ENCODE data around the gene LRRC1.

The LRRC1 gene

DNA sequence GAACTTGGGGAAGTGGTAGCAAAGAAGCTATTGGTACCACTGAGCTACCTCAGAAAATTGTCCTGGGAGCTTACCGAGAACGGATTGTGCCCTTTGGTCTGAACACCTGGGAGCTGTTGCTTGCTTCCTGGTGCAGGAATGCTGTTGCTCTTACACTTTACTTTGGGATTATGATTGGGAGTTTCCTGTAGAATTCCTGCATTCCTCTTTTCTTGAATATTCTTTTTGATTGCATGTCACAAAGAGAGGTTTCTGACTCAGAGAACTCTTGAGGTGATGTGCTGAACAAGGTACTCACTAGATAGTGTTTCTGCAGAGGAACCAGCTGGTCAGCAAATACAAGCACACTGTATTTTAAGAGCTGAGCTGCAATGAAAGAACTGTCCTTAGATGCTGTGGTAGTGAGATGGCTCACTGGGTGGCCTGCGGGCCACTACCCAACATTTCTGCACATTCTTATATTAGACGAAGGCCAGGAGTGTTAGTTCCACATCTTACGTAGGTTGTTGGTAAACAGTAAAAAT is 35.0 kb downstream of the LRRC1 start:
- Histone ChIP-seq H2BK15ac (ENCODE audit: low read depth, poor library complexity, severe bottlenecking) (no peak overlapping the region), H3K79me1 (replicated peaks; ENCODE audit: low read length, poor library complexity, severe bottlenecking) (peaks cover 33% of the 10 kb centered on the region), H3K4me2 (ENCODE audit: low read length, poor library complexity, severe bottlenecking) (no peak overlapping the region), H3K14ac (ENCODE audit: low read length in 2 of 2) (no peak overlapping the region), H2BK120ac (ENCODE audit: low read depth, low read length) (no peak overlapping the region), H3K27ac (ENCODE audit: low read length, poor library complexity, severe bottlenecking) (no peak overlapping the region), H3K36me3 (ENCODE audit: control insufficient read depth in 1 of 2, insufficient read depth in 2 of 2, low read depth in 1 of 2, low read length in 2 of 2) (no peaks in the 10 kb centered on the region), H3K9me3 (ENCODE audit: control insufficient read depth, low read length) (no peaks in the 10 kb centered on the region), H4K91ac (ENCODE audit: low read length) (no peak overlapping the region), H3K18ac (ENCODE audit: low read depth in 1 of 2, low read length in 2 of 2) (no peak overlapping the region), H2AK5ac (ENCODE audit: low read length, severe bottlenecking) (no peak overlapping the region), H2BK5ac (ENCODE audit: low read depth, low read length, poor library complexity, severe bottlenecking) (no peak overlapping the region), H3K4me3 (ENCODE audit: insufficient read depth in 1 of 2, low read depth in 1 of 2, low read length in 2 of 2) (no peak overlapping the region), H3K27me3 (ENCODE audit: control insufficient read depth in 1 of 2, insufficient read depth in 1 of 2, low read length in 2 of 2) (no peaks in the 10 kb centered on the region), H3K23ac (ENCODE audit: low read length in 2 of 2) (no peak overlapping the region), H3K4me1 (ENCODE audit: control insufficient read depth, insufficient read depth, low read depth, low read length) (no peaks in the 10 kb centered on the region), H4K8ac (ENCODE audit: low read length) (no peak overlapping the region), H2AFZ (ENCODE audit: low read depth, low read length) (no peak overlapping the region), H3K4ac (ENCODE audit: low read depth in 1 of 2, low read length in 2 of 2) (no peak overlapping the region), H2BK12ac (ENCODE audit: low read length in 2 of 2) (no peak overlapping the region), H3K9ac (ENCODE audit: low read length) (no peak overlapping the region)
- 91% methylated on average over 5 of the region's 5 CpGs for WGBS
- DNase-seq, result no peak

DNA sequence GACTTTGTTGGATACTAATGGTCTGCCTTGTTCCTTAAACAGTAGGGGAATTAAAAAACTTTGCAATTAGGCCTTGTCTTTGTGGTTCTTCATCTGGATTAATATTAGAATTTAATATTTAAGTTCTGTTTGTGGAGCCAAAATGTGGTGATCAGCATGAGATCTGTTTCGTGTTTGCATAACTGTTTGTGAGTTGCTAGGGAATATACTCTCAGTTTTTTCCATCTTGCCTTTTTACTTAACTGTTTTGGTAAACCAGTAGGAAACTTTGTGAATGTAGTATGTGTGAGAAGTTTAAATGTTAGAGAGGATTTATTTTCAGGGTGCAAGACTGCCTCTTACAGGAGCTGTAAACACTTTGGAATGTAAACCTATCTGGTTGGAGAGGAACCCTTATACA is 35.6 kb downstream of the LRRC1 start:
- Histone ChIP-seq H3K9ac (ENCODE audit: low read length) (no peak overlapping the region), H3K4ac (ENCODE audit: low read depth in 1 of 2, low read length in 2 of 2) (no peak overlapping the region), H2AK5ac (ENCODE audit: low read length, severe bottlenecking) (no peak overlapping the region), H2BK120ac (ENCODE audit: low read depth, low read length) (no peak overlapping the region), H4K91ac (ENCODE audit: low read length) (no peak overlapping the region), H2BK15ac (ENCODE audit: low read depth, poor library complexity, severe bottlenecking) (no peak overlapping the region), H3K4me2 (ENCODE audit: low read length, poor library complexity, severe bottlenecking) (no peak overlapping the region), H3K79me1 (replicated peaks; ENCODE audit: low read length, poor library complexity, severe bottlenecking) (peaks cover 27% of the 10 kb centered on the region), H3K18ac (ENCODE audit: low read depth in 1 of 2, low read length in 2 of 2) (no peak overlapping the region), H2AFZ (ENCODE audit: low read depth, low read length) (no peak overlapping the region), H2BK12ac (ENCODE audit: low read length in 2 of 2) (no peak overlapping the region), H3K36me3 (ENCODE audit: control insufficient read depth in 1 of 2, insufficient read depth in 2 of 2, low read depth in 1 of 2, low read length in 2 of 2) (no peaks in the 10 kb centered on the region), H3K23ac (ENCODE audit: low read length in 2 of 2) (no peak overlapping the region), H3K4me3 (ENCODE audit: insufficient read depth in 1 of 2, low read depth in 1 of 2, low read length in 2 of 2) (no peak overlapping the region), H3K27me3 (ENCODE audit: control insufficient read depth in 1 of 2, insufficient read depth in 1 of 2, low read length in 2 of 2) (no peaks in the 10 kb centered on the region), H3K4me1 (ENCODE audit: control insufficient read depth, insufficient read depth, low read depth, low read length) (no peaks in the 10 kb centered on the region), H4K8ac (ENCODE audit: low read length) (no peak overlapping the region), H3K27ac (ENCODE audit: low read length, poor library complexity, severe bottlenecking) (no peak overlapping the region), H2BK5ac (ENCODE audit: low read depth, low read length, poor library complexity, severe bottlenecking) (no peak overlapping the region), H3K14ac (ENCODE audit: low read length in 2 of 2) (no peak overlapping the region), H3K9me3 (ENCODE audit: control insufficient read depth, low read length) (no peaks in the 10 kb centered on the region)
- 92% methylated on average over 1 of the region's 1 CpG for WGBS
- DNase-seq, result peak; percentile 28

DNA sequence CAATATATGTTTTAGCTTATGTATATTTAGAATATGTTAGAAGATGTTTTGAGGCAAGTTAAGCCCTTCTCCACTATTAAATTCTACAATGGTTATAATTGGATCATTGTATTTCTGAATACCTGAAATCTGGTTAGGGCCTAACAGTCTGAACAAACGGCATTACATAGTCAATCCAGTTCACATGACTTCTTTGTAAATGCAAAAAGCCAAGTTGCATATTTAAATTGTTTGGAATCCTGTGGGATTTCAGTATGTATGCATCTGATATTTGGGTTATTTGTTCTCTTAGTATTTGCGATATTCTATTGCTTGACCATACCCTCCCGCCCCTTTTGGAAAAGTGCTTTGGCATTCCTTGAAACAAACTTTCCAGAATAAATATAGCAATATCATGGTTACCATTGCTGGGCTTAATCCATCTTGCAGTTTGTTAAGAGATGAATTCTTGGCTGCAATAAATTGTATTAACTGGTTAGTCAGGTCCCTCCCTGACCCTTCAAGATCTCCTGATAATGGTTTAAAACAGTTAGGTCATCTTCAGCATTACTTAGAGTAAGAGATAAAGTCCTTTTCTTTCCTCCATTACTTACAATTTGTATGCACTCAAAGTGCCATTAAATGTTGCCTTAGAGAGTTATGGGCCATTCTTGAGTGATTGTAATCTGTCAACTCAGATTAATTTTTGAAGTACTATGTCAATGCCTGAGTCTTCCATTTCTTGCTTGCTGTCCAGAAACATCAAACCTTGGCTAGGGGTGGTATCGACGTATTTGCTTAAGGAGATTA is 36.5 kb downstream of the LRRC1 start:
- Histone ChIP-seq H4K8ac (ENCODE audit: low read length) (no peak overlapping the region), H3K18ac (ENCODE audit: low read depth in 1 of 2, low read length in 2 of 2) (no peak overlapping the region), H2BK15ac (ENCODE audit: low read depth, poor library complexity, severe bottlenecking) (no peak overlapping the region), H3K27ac (ENCODE audit: low read length, poor library complexity, severe bottlenecking) (no peak overlapping the region), H2AFZ (ENCODE audit: low read depth, low read length) (no peak overlapping the region), H3K4me2 (ENCODE audit: low read length, poor library complexity, severe bottlenecking) (no peak overlapping the region), H4K91ac (ENCODE audit: low read length) (no peak overlapping the region), H3K4me1 (ENCODE audit: control insufficient read depth, insufficient read depth, low read depth, low read length) (no peaks in the 10 kb centered on the region), H3K4ac (ENCODE audit: low read depth in 1 of 2, low read length in 2 of 2) (no peak overlapping the region), H3K23ac (ENCODE audit: low read length in 2 of 2) (no peak overlapping the region), H3K9me3 (ENCODE audit: control insufficient read depth, low read length) (no peaks in the 10 kb centered on the region), H3K27me3 (ENCODE audit: control insufficient read depth in 1 of 2, insufficient read depth in 1 of 2, low read length in 2 of 2) (no peaks in the 10 kb centered on the region), H2AK5ac (ENCODE audit: low read length, severe bottlenecking) (no peak overlapping the region), H2BK12ac (ENCODE audit: low read length in 2 of 2) (no peak overlapping the region), H3K79me1 (replicated peaks; ENCODE audit: low read length, poor library complexity, severe bottlenecking) (peaks cover 24% of the 10 kb centered on the region), H3K9ac (ENCODE audit: low read length) (no peak overlapping the region), H2BK5ac (ENCODE audit: low read depth, low read length, poor library complexity, severe bottlenecking) (no peak overlapping the region), H3K4me3 (ENCODE audit: insufficient read depth in 1 of 2, low read depth in 1 of 2, low read length in 2 of 2) (no peak overlapping the region), H3K36me3 (ENCODE audit: control insufficient read depth in 1 of 2, insufficient read depth in 2 of 2, low read depth in 1 of 2, low read length in 2 of 2) (no peaks in the 10 kb centered on the region), H3K14ac (ENCODE audit: low read length in 2 of 2) (no peak overlapping the region), H2BK120ac (ENCODE audit: low read depth, low read length) (no peak overlapping the region)
- no peak for DNase-seq
- 100% methylated on average over 4 of the region's 5 CpGs for WGBS

DNA sequence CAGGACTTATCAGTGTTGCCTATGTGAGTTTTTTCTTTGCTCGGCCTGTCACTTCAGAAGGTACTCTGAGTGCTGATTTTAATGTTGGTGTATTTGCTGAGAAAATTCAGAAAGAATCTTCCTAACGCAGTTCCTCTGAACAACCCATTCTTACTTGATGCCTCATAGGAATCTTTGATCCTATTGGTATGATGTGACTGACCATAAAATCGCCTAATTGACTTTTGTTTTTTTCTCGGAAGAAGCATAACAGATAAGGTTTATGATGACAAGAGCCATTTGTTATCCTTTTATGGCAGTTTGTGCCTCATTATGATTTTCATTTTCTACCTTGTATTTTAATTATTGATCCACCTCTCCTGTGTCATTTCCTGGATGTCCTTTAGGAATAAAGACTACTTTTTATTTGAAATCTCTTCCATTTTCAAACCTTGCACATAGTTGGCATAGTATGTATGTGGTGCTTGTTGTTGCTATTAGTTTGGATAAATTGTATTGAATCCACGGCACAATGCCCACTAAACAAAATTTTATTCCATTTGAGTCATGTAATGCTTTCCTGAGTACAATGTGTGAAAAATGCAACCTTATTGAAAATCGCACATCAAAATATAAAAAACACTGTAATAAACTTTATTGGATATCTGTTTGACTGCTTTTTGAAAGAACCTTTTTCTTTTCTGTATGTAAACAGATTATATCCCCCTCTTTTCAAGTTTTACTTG is 37.3 kb downstream of the LRRC1 start:
- H2AK5ac ChIP-seq (ENCODE audit: low read length, severe bottlenecking), result no peak overlapping the region
- no peak overlapping the region for H3K4me2 ChIP-seq (ENCODE audit: low read length, poor library complexity, severe bottlenecking)
- no peak overlapping the region for H2AFZ ChIP-seq (ENCODE audit: low read depth, low read length)
- no peak overlapping the region for H4K91ac ChIP-seq (ENCODE audit: low read length)
- peaks cover 23% of the 10 kb centered on the region for H3K79me1 ChIP-seq (replicated peaks; ENCODE audit: low read length, poor library complexity, severe bottlenecking)
- no peak overlapping the region for H4K8ac ChIP-seq (ENCODE audit: low read length)
- WGBS, result 88% methylated on average over 3 of the region's 6 CpGs
- H3K9me3 ChIP-seq (ENCODE audit: control insufficient read depth, low read length), result no peaks in the 10 kb centered on the region
- no peak overlapping the region for H3K18ac ChIP-seq (ENCODE audit: low read depth in 1 of 2, low read length in 2 of 2)
- H2BK120ac ChIP-seq (ENCODE audit: low read depth, low read length), result no peak overlapping the region
- no peak for DNase-seq
- H3K4ac ChIP-seq (ENCODE audit: low read depth in 1 of 2, low read length in 2 of 2), result no peak overlapping the region
- no peaks in the 10 kb centered on the region for H3K4me1 ChIP-seq (ENCODE audit: control insufficient read depth, insufficient read depth, low read depth, low read length)
- no peak overlapping the region for H3K23ac ChIP-seq (ENCODE audit: low read length in 2 of 2)
- H2BK12ac ChIP-seq (ENCODE audit: low read length in 2 of 2), result no peak overlapping the region
- H3K36me3 ChIP-seq (ENCODE audit: control insufficient read depth in 1 of 2, insufficient read depth in 2 of 2, low read depth in 1 of 2, low read length in 2 of 2), result no peaks in the 10 kb centered on the region
- no peak overlapping the region for H3K4me3 ChIP-seq (ENCODE audit: insufficient read depth in 1 of 2, low read depth in 1 of 2, low read length in 2 of 2)
- H3K9ac ChIP-seq (ENCODE audit: low read length), result no peak overlapping the region
- H3K27ac ChIP-seq (ENCODE audit: low read length, poor library complexity, severe bottlenecking), result no peak overlapping the region
- no peak overlapping the region for H3K14ac ChIP-seq (ENCODE audit: low read length in 2 of 2)
- H3K27me3 ChIP-seq (ENCODE audit: control insufficient read depth in 1 of 2, insufficient read depth in 1 of 2, low read length in 2 of 2), result no peaks in the 10 kb centered on the region
- no peak overlapping the region for H2BK5ac ChIP-seq (ENCODE audit: low read depth, low read length, poor library complexity, severe bottlenecking)
- no peak overlapping the region for H2BK15ac ChIP-seq (ENCODE audit: low read depth, poor library complexity, severe bottlenecking)
